ENCODE measurements around the gene LGALS14. TPM values are rescaled to one million over a fixed set of nuclear protein-coding genes. Genes with fewer than 3 reads are reported as not detected.
"Not testable (repeated sequence)": the region's sequence is repeated elsewhere in the genome, so short reads cannot be mapped to it uniquely, and the experiment has no call there.

LGALS14 gene
- total and polyA plus RNA-seq, 9 donors = not detected

GRCh38 chr19:39710333-39710890 lies 6.1 kb downstream of the LGALS14 start:
- no peak for DNase-seq
- 83 to 88% (median 85%) methylated on average over 4 of the region's 4 CpGs for WGBS, 3 donors
- no peaks in the 10 kb centered on the region for H3K27me3 ChIP-seq
- H3K9me3 ChIP-seq = no peaks in the 10 kb centered on the region
- no peaks in the 10 kb centered on the region for H3K36me3 ChIP-seq
- no peak overlapping the region for H3K27ac ChIP-seq
- intact Hi-C loops (cut with DNase I) = no loop called here
- H3K4me3 ChIP-seq = no peak overlapping the region
- no peaks in the 10 kb centered on the region for H3K4me1 ChIP-seq (ENCODE audit: insufficient read depth)
- TF ChIP-seq CTCF (IDR thresholded peaks at IDR 0.05) (no peak), EP300 (IDR thresholded peaks at IDR 0.05) (no peak), POLR2A (IDR thresholded peaks at IDR 0.05) (no peak)

GRCh38 chr19:39720144-39720543 lies 15.9 kb downstream of the LGALS14 start:
- H3K27ac ChIP-seq; H3K27me3 ChIP-seq; H3K36me3 ChIP-seq; DNase-seq; intact Hi-C loops (cut with DNase I); H3K9me3 ChIP-seq; H3K4me1 ChIP-seq (ENCODE audit: insufficient read depth); H3K4me3 ChIP-seq: not testable (repeated sequence)
- WGBS, 3 donors = 75 to 86% (median 81%) methylated on average over 3 of the region's 3 CpGs

- no peak overlapping the region for H3K4me3 ChIP-seq
- H3K4me1 ChIP-seq (ENCODE audit: insufficient read depth) = no peaks in the 10 kb centered on the region
- H3K36me3 ChIP-seq = no peaks in the 10 kb centered on the region
- no peak overlapping the region for H3K27ac ChIP-seq
- H3K27me3 ChIP-seq = no peaks in the 10 kb centered on the region
- intact Hi-C loops (cut with DNase I) = no loop called here
- DNase-seq = no peak
- no peaks in the 10 kb centered on the region for H3K9me3 ChIP-seq
- TF ChIP-seq POLR2A (IDR thresholded peaks at IDR 0.05) (no peak), EP300 (IDR thresholded peaks at IDR 0.05) (no peak), CTCF (IDR thresholded peaks at IDR 0.05) (no peak)
Measured at GRCh38 chr19:39725995-39726394, 21.7 kb downstream of the LGALS14 start.

GRCh38 chr19:39727070-39727800 lies 23.0 kb downstream of the LGALS14 start:
- H3K27ac ChIP-seq = no peak overlapping the region
- no peaks in the 10 kb centered on the region for H3K4me1 ChIP-seq (ENCODE audit: insufficient read depth)
- no peaks in the 10 kb centered on the region for H3K9me3 ChIP-seq
- 69 to 78% (median 72%) methylated on average over 10 of the region's 10 CpGs for WGBS, 3 donors
- no peak overlapping the region for H3K4me3 ChIP-seq
- DNase-seq = no peak
- no peaks in the 10 kb centered on the region for H3K27me3 ChIP-seq
- no peak for TF ChIP-seq EP300 (IDR thresholded peaks at IDR 0.05)
- no peaks in the 10 kb centered on the region for H3K36me3 ChIP-seq
- intact Hi-C loops (cut with DNase I) = no loop called here

- intact Hi-C loops (cut with DNase I) = no loop called here
- no peaks in the 10 kb centered on the region for H3K36me3 ChIP-seq
- H3K9me3 ChIP-seq = no peaks in the 10 kb centered on the region
- no peak overlapping the region for H3K27ac ChIP-seq
- TF ChIP-seq EP300 (IDR thresholded peaks at IDR 0.05) = no peak
- TF ChIP-seq POLR2A (IDR thresholded peaks at IDR 0.05) = no peak
- no peak for TF ChIP-seq CTCF (IDR thresholded peaks at IDR 0.05)
- no peak for DNase-seq
- WGBS, 3 donors = 80 to 91% (median 85%) methylated on average over 6 of the region's 6 CpGs
- H3K27me3 ChIP-seq = no peaks in the 10 kb centered on the region
- no peaks in the 10 kb centered on the region for H3K4me1 ChIP-seq (ENCODE audit: insufficient read depth)
- H3K4me3 ChIP-seq = no peak overlapping the region
Measured at GRCh38 chr19:39728040-39728439, 23.8 kb downstream of the LGALS14 start.
